Measurements from ENCODE around the gene FANCM.

DNA sequence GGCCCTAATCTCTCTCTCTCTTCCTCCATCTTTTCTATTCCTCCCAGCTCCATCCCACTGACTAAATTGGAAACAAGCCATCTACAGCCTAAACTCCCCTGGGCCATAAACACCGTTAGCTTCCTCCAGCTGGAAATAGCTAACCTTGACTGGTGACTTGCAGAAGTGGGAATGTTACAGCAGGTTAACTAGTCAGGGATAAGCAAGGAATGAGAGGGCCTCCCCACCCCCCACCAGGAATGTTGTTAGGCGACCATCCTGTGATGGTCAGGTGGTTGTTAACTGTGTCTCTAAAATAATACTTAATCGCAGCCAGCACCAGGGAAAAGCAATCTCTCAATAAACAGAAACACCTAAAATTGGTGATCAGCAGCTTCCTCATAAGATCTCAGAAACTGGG lies 76.5 kb downstream of the FANCM start:
- TF ChIP-seq EZH2phosphoT487 (IDR thresholded peaks at IDR 0.05; ENCODE audit: borderline replicate concordance, low read length) (no peak), CTCF (conservative IDR thresholded peaks at IDR 0.05; ENCODE audit: low read depth, low read length) (no peak)
